ENCODE results near the gene RGS6. TPM values are rescaled to one million over a fixed set of nuclear protein-coding genes. Genes with fewer than 3 reads are reported as not detected.

RGS6 gene
- total RNA-seq, 1 donor from 2014 or later = 2.5 TPM

GRCh38 chr14:72094844-72095582 is 162.8 kb downstream of the RGS6 start:
- no peak for DNase-seq
- Mint-ChIP-seq H3K36me3 (ENCODE audit: low read depth) (no peaks in the 10 kb centered on the region), H3K9me3 (no peaks in the 10 kb centered on the region), H3K27ac (no peak overlapping the region), H3K4me1 (peaks cover 4% of the 10 kb centered on the region), H3K4me3 (no peak overlapping the region), H3K27me3 (peaks cover 17% of the 10 kb centered on the region)
- intact Hi-C loops (cut with micrococcal nuclease) = no loop called here

- H3K4me3 Mint-ChIP-seq = no peak overlapping the region
- H3K9me3 Mint-ChIP-seq = no peaks in the 10 kb centered on the region
- peaks cover 20% of the 10 kb centered on the region for H3K27me3 Mint-ChIP-seq
- H3K36me3 Mint-ChIP-seq (ENCODE audit: low read depth) = no peaks in the 10 kb centered on the region
- intact Hi-C loops (cut with micrococcal nuclease) = no loop called here
- no peak overlapping the region for H3K27ac Mint-ChIP-seq
- H3K4me1 Mint-ChIP-seq = peaks cover 4% of the 10 kb centered on the region
- DNase-seq = no peak
Observed at GRCh38 chr14:72097173-72097783, 165.0 kb downstream of the RGS6 start.

- Mint-ChIP-seq H3K4me3 (no peak overlapping the region), H3K36me3 (ENCODE audit: low read depth) (no peaks in the 10 kb centered on the region), H3K4me1 (peaks cover 4% of the 10 kb centered on the region), H3K27ac (no peak overlapping the region), H3K9me3 (no peaks in the 10 kb centered on the region), H3K27me3 (peaks cover 23% of the 10 kb centered on the region)
- intact Hi-C loops (cut with micrococcal nuclease) = no loop called here
- no peak for DNase-seq
Observed at GRCh38 chr14:72098210-72098609, 166.0 kb downstream of the RGS6 start.

- no peaks in the 10 kb centered on the region for H3K36me3 Mint-ChIP-seq (ENCODE audit: low read depth)
- no peak overlapping the region for H3K4me3 Mint-ChIP-seq
- intact Hi-C loops (cut with micrococcal nuclease) = no loop called here
- no peak overlapping the region for H3K27ac Mint-ChIP-seq
- peaks cover 5% of the 10 kb centered on the region for H3K4me1 Mint-ChIP-seq
- peaks cover 24% of the 10 kb centered on the region for H3K27me3 Mint-ChIP-seq
- no peaks in the 10 kb centered on the region for H3K9me3 Mint-ChIP-seq
- no peak for DNase-seq
Observed at GRCh38 chr14:72099566-72099965, 167.3 kb downstream of the RGS6 start.

- peaks cover 42% of the 10 kb centered on the region for H3K27me3 Mint-ChIP-seq
- intact Hi-C loops (cut with micrococcal nuclease) = loop anchor here (5.0 kb wide), 1 partner anchor 318 kb away; no protein-coding TSS in a partner anchor
- no peaks in the 10 kb centered on the region for H3K9me3 Mint-ChIP-seq
- H3K36me3 Mint-ChIP-seq (ENCODE audit: low read depth) = no peaks in the 10 kb centered on the region
- peaks cover 2% of the 10 kb centered on the region for H3K4me1 Mint-ChIP-seq
- no peak overlapping the region for H3K4me3 Mint-ChIP-seq
- H3K27ac Mint-ChIP-seq = no peak overlapping the region
- peak; percentile 81 for DNase-seq
Observed at GRCh38 chr14:72104011-72104613, 171.9 kb downstream of the RGS6 start.

GRCh38 chr14:72111911-72112310 is 179.7 kb downstream of the RGS6 start:
- H3K9me3 Mint-ChIP-seq = no peaks in the 10 kb centered on the region

GRCh38 chr14:72118841-72119240 is 186.6 kb downstream of the RGS6 start:
- Mint-ChIP-seq H3K4me1 (no peaks in the 10 kb centered on the region), H3K36me3 (ENCODE audit: low read depth) (no peaks in the 10 kb centered on the region), H3K27me3 (peaks cover 7% of the 10 kb centered on the region), H3K9me3 (no peaks in the 10 kb centered on the region), H3K27ac (no peak overlapping the region), H3K4me3 (no peak overlapping the region)
- DNase-seq = no peak
- intact Hi-C loops (cut with micrococcal nuclease) = no loop called here

More at GRCh38 chr14:72111911-72112310, 179.7 kb downstream of the RGS6 start:
- Mint-ChIP-seq H3K27me3 (peaks cover 16% of the 10 kb centered on the region), H3K4me3 (no peak overlapping the region), H3K27ac (no peak overlapping the region), H3K36me3 (ENCODE audit: low read depth) (no peaks in the 10 kb centered on the region), H3K4me1 (no peaks in the 10 kb centered on the region)
- intact Hi-C loops (cut with micrococcal nuclease) = no loop called here
- no peak for DNase-seq

GRCh38 chr14:72120315-72120714 is 188.1 kb downstream of the RGS6 start:
- no peaks in the 10 kb centered on the region for H3K4me1 Mint-ChIP-seq
- H3K4me3 Mint-ChIP-seq = no peak overlapping the region
- no peaks in the 10 kb centered on the region for H3K9me3 Mint-ChIP-seq
- peaks cover 12% of the 10 kb centered on the region for H3K27me3 Mint-ChIP-seq
- intact Hi-C loops (cut with micrococcal nuclease) = no loop called here
- H3K36me3 Mint-ChIP-seq (ENCODE audit: low read depth) = no peaks in the 10 kb centered on the region
- DNase-seq = no peak
- no peak overlapping the region for H3K27ac Mint-ChIP-seq

- no peaks in the 10 kb centered on the region for H3K36me3 Mint-ChIP-seq (ENCODE audit: low read depth)
- peaks cover 4% of the 10 kb centered on the region for H3K4me1 Mint-ChIP-seq
- H3K4me3 Mint-ChIP-seq = no peak overlapping the region
- intact Hi-C loops (cut with micrococcal nuclease) = no loop called here
- no peak for DNase-seq
- peaks cover 26% of the 10 kb centered on the region for H3K27me3 Mint-ChIP-seq
- H3K27ac Mint-ChIP-seq = no peak overlapping the region
- H3K9me3 Mint-ChIP-seq = no peaks in the 10 kb centered on the region
Observed at GRCh38 chr14:72123755-72124154, 191.5 kb downstream of the RGS6 start.

- Mint-ChIP-seq H3K4me1 (peaks cover 4% of the 10 kb centered on the region), H3K9me3 (no peaks in the 10 kb centered on the region), H3K4me3 (no peak overlapping the region), H3K27ac (no peak overlapping the region), H3K27me3 (peaks cover 29% of the 10 kb centered on the region), H3K36me3 (ENCODE audit: low read depth) (no peaks in the 10 kb centered on the region)
- intact Hi-C loops (cut with micrococcal nuclease) = no loop called here
- DNase-seq = no peak
Observed at GRCh38 chr14:72124171-72124570, 191.9 kb downstream of the RGS6 start.

- Mint-ChIP-seq H3K27me3 (peaks cover 32% of the 10 kb centered on the region), H3K27ac (no peak overlapping the region)
Observed at GRCh38 chr14:72126091-72126490, 193.9 kb downstream of the RGS6 start.

GRCh38 chr14:72126561-72126960 is 194.3 kb downstream of the RGS6 start:
- H3K9me3 Mint-ChIP-seq = no peaks in the 10 kb centered on the region
- H3K27me3 Mint-ChIP-seq = peaks cover 32% of the 10 kb centered on the region
- intact Hi-C loops (cut with micrococcal nuclease) = no loop called here
- no peak overlapping the region for H3K27ac Mint-ChIP-seq
- H3K4me1 Mint-ChIP-seq = peaks cover 4% of the 10 kb centered on the region
- no peaks in the 10 kb centered on the region for H3K36me3 Mint-ChIP-seq (ENCODE audit: low read depth)
- H3K4me3 Mint-ChIP-seq = no peak overlapping the region
- DNase-seq = no peak

More at GRCh38 chr14:72126091-72126490, 193.9 kb downstream of the RGS6 start:
- H3K36me3 Mint-ChIP-seq (ENCODE audit: low read depth) = no peaks in the 10 kb centered on the region
- DNase-seq = no peak
- no peaks in the 10 kb centered on the region for H3K9me3 Mint-ChIP-seq
- H3K4me1 Mint-ChIP-seq = peaks cover 4% of the 10 kb centered on the region
- intact Hi-C loops (cut with micrococcal nuclease) = no loop called here
- H3K4me3 Mint-ChIP-seq = no peak overlapping the region

- Mint-ChIP-seq H3K4me3 (no peak overlapping the region), H3K27me3 (peaks cover 34% of the 10 kb centered on the region), H3K9me3 (peaks cover under 1% of the 10 kb centered on the region), H3K36me3 (ENCODE audit: low read depth) (no peaks in the 10 kb centered on the region), H3K27ac (no peak overlapping the region), H3K4me1 (peaks cover 4% of the 10 kb centered on the region)
- DNase-seq = no peak
- intact Hi-C loops (cut with micrococcal nuclease) = no loop called here
Observed at GRCh38 chr14:72128629-72129028, 196.4 kb downstream of the RGS6 start.

GRCh38 chr14:72129291-72129690 is 197.1 kb downstream of the RGS6 start:
- Mint-ChIP-seq H3K4me1 (peaks cover 4% of the 10 kb centered on the region), H3K27me3 (peaks cover 35% of the 10 kb centered on the region), H3K36me3 (ENCODE audit: low read depth) (no peaks in the 10 kb centered on the region), H3K4me3 (no peak overlapping the region), H3K27ac (no peak overlapping the region), H3K9me3 (peaks cover 7% of the 10 kb centered on the region)
- no peak for DNase-seq
- intact Hi-C loops (cut with micrococcal nuclease) = no loop called here

Data from activated CD4-positive, alpha-beta T cell treated with anti-CD3 and anti-CD28 coated beads, Interleukin-2, amount 10 ng/mL, durations not matched to agents 24 days and 14 days (primary cell).